Heart right ventricle (tissue), 16 donors: Measurements from ENCODE around the gene SF3A2. TPM values are rescaled to one million over a fixed set of nuclear protein-coding genes. Genes with fewer than 3 reads are reported as not detected.
A peak's percentile ranks its signal among the peaks of the same experiment; 100 is the strongest.

ENCODE experiments used
- ATAC-seq, 8 donors: fragments of 200-7000 bp; cut with Tn5 transposase; one replicate each; pipeline ENCODE4 v1.9.1; 2020; ENCODE audit warnings: mild to moderate bottlenecking in 8 of 8, moderate library complexity in 8 of 8, moderate number of reproducible peaks in 1 of 8
- DNase-seq, 2 donors: peaks; one replicate each; pipeline ENCODE4 v3.0.0-alpha.2; 2020
- H3K27ac ChIP-seq, 10 donors: fragments of 200-600 bp; sonication (generic) in 2 of 10; one replicate each; pipeline versions ENCODE4 v1.5.0 to v1.8.0; 2020 to 2022; ENCODE audit warnings: mild to moderate bottlenecking in 3 of 10
- H3K27me3 ChIP-seq, 7 donors: fragments of 200-600 bp; one replicate each; pipeline ENCODE4 v1.8.0; 2021 to 2022; ENCODE audit warnings: mild to moderate bottlenecking in 2 of 7
- H3K36me3 ChIP-seq, 9 donors: fragments of 200-600 bp; sonication (generic) in 1 of 9; one replicate each; pipeline versions ENCODE4 v1.5.0 to v1.8.0; 2020 to 2022; ENCODE audit warnings: mild to moderate bottlenecking in 2 of 9
- H3K4me1 ChIP-seq, 9 donors: fragments of 200-600 bp; sonication (generic) in 1 of 9; one replicate each; pipeline versions ENCODE4 v1.5.0 to v1.8.0; 2020 to 2022; ENCODE audit warnings: mild to moderate bottlenecking in 4 of 9
- H3K4me3 ChIP-seq, 10 donors: fragments of 200-600 bp; sonication (generic) in 2 of 10; one replicate each; pipeline versions ENCODE4 v1.5.0 to v1.8.0; 2020 to 2022; ENCODE audit warnings: mild to moderate bottlenecking in 7 of 10, moderate library complexity in 2 of 10
- H3K9me3 ChIP-seq, 11 donors: fragments of 200-600 bp in 10 of 11; sonication (generic) in 2 of 11; one replicate each; pipeline versions ENCODE4 v1.5.0 to v1.8.0; 2013 to 2022; ENCODE audit warnings: mild to moderate bottlenecking in 2 of 11, control low read depth in 1 of 11, moderate library complexity in 1 of 11
- CTCF ChIP-seq, 9 donors: fragments of 200-600 bp; sonication (generic) in 2 of 9; IDR thresholded peaks; one replicate each; pipeline versions ENCODE4 v1.5.0 to v1.8.0; 2021 to 2022; ENCODE audit warnings: antibody characterized with exemption in 9 of 9, mild to moderate bottlenecking in 5 of 9, moderate library complexity in 1 of 9
- WGBS, 2 donors: extraction: QIAGEN DNeasy Blood & Tissue Kit; methylation state at CpG; one replicate each; pipeline ENCODE4 v1.1.7; 2013; ENCODE audit warnings: inconsistent platforms in 1 of 2; 5-methylcytosine and 5-hydroxymethylcytosine counted together
- intact Hi-C, 10 donors: fragments of 100-400 bp; cut with DNase I; formaldehyde crosslinking; loops; one replicate each; pipeline versions ENCODE4 v1.11.1 to v1.14.2; 2022
- polyA plus RNA-seq, 2 donors: library from polyadenylated mRNA; stranded (reverse); fragments of 200-250 nt; gene quantifications; one replicate each; pipeline ENCODE4 v1.2.3, GENCODE V29; 2013
- total RNA-seq, 10 donors: library from RNA; stranded (reverse); fragmentation: NEBNext Ultra II Directional in 3 of 10; extraction: Animal tissue kit (Norgen Biotek cat#: 25700) in 3 of 10; gene quantifications; one replicate each; pipeline versions ENCODE4 v1.2.1 to v1.2.4, GENCODE V29; 2021 to 2023
- donor health status: Arrhythmogenic right ventricular cardiomyopathy.
- donor health status: ischemic (EF 13 %, LVEDD 7.1; RV severe dilation, severe dysfunction).
- donor health status: healthy with polysubstance abuse.
- donor health status: DM: no; HTN: yes; CAD: no.
- donor health status: DM: no; HTN: no; CAD: no.
- donor health status: ischemic (EF 25% LVEDD 6.9; RV normal size, moderate dysfunction).
- donor health status: ischemic (EF 25% LVEDD 5.7; RV mildly dilated, moderate dysfunction).
- donor health status: healthy.
- donor health status: DM: yes; HTN: yes; CAD: no.
- donor health status: Ischemic cardiomyopathy.
- donor health status: ischemic (EF 35%, LVEDD 5.7; RV mildly dilated, moderate dysfunction).
- donor health status: nonischemic (EF 11% LVEDD 7.7; RV severe dilation, severe dysfunction).
- donor health status: DM: yes; HTN: yes; CAD: no.
- donor health status: PGD.
- donor health status: ischemic (EF 29% LVEDD 5.4; RV normal size, mild dysfunction).
- donor health status: nonischemic (EF 23%, LVEDD 6.1; RV moderate dilation, normal function).

The SF3A2 gene
- total and polyA plus RNA-seq, 12 donors = 24.6 to 47.3 (median 30.4) TPM

- peaks cover 0 to 15% (median 7%) of the 10 kb centered on the region in 9 donors for H3K4me1 ChIP-seq
- no peaks in the 10 kb centered on the region for H3K9me3 ChIP-seq
- no peak for ATAC-seq
- H3K27ac ChIP-seq = no peak overlapping the region
- peaks cover 0 to 94% (median 29%) of the 10 kb centered on the region in 9 donors for H3K36me3 ChIP-seq
- intact Hi-C loops = no loop called here
- H3K27me3 ChIP-seq = no peaks in the 10 kb centered on the region
- no peak for DNase-seq
- no peak overlapping the region for H3K4me3 ChIP-seq
- no peak for TF ChIP-seq CTCF (IDR thresholded peaks at IDR 0.05)
- WGBS, 2 donors = 96% methylated on average over 18 of the region's 18 CpGs
Observed at GRCh38 chr19:2193807-2194206, 42.8 kb upstream of the SF3A2 start.

- H3K36me3 ChIP-seq = peaks cover 0 to 94% (median 29%) of the 10 kb centered on the region in 9 donors
- DNase-seq = no peak
- H3K27ac ChIP-seq = no peak overlapping the region
- H3K4me1 ChIP-seq = peaks cover 0 to 12% (median 0%) of the 10 kb centered on the region in 9 donors
- no peaks in the 10 kb centered on the region for H3K9me3 ChIP-seq
- no peak for TF ChIP-seq CTCF (IDR thresholded peaks at IDR 0.05)
- intact Hi-C loops = loop anchor here in 1 of 10 donors (5.0 kb wide), 1 partner anchor 37 kb away; no protein-coding TSS in a partner anchor
- no peaks in the 10 kb centered on the region for H3K27me3 ChIP-seq
- H3K4me3 ChIP-seq = no peak overlapping the region
- ATAC-seq = peak in 2 of 8 donors; percentile 25 to 29
- whole genome bisulfite sequencing, 2 donors = 81 to 92% methylated on average over 25 of the region's 25 CpGs
Observed at GRCh38 chr19:2194513-2195078, 42.0 kb upstream of the SF3A2 start.

GRCh38 chr19:2195361-2195760 is 41.3 kb upstream of the SF3A2 start:
- peaks cover 0 to 9% (median 0%) of the 10 kb centered on the region in 9 donors for H3K4me1 ChIP-seq
- peaks cover 0 to 95% (median 29%) of the 10 kb centered on the region in 9 donors for H3K36me3 ChIP-seq
- ATAC-seq (no peak), DNase-seq (no peak)
- H3K9me3 ChIP-seq = no peaks in the 10 kb centered on the region
- no peaks in the 10 kb centered on the region for H3K27me3 ChIP-seq
- H3K27ac ChIP-seq = no peak overlapping the region
- no peak for TF ChIP-seq CTCF (IDR thresholded peaks at IDR 0.05)
- intact Hi-C loops = loop anchor here in 1 of 10 donors (5.0 kb wide), 1 partner anchor 38 kb away; no protein-coding TSS in a partner anchor
- no peak overlapping the region for H3K4me3 ChIP-seq
- WGBS, 2 donors = 94 to 95% methylated on average over 13 of the region's 13 CpGs

- peaks cover 0 to 91% (median 26%) of the 10 kb centered on the region in 9 donors for H3K36me3 ChIP-seq
- intact Hi-C loops = loop anchor here in 1 of 10 donors (5.0 kb wide), 1 partner anchor 39 kb away; no protein-coding TSS in a partner anchor
- 95 to 97% methylated on average over 19 of the region's 19 CpGs for WGBS, 2 donors
- no peak overlapping the region for H3K4me3 ChIP-seq
- TF ChIP-seq CTCF (IDR thresholded peaks at IDR 0.05) = no peak
- no peaks in the 10 kb centered on the region for H3K27me3 ChIP-seq
- H3K27ac ChIP-seq = no peak overlapping the region
- no peak for ATAC-seq
- H3K9me3 ChIP-seq = no peaks in the 10 kb centered on the region
- DNase-seq = no peak
- peaks cover 0 to 9% (median 0%) of the 10 kb centered on the region in 9 donors for H3K4me1 ChIP-seq
Observed at GRCh38 chr19:2195914-2196313, 40.7 kb upstream of the SF3A2 start.
